ENCODE measurements around the gene KCP. TPM values are rescaled to one million over a fixed set of nuclear protein-coding genes. Genes with fewer than 3 reads are reported as not detected.

KCP gene
- total RNA-seq, 1 experiment from 2014 or later: 9.9 TPM

DNA sequence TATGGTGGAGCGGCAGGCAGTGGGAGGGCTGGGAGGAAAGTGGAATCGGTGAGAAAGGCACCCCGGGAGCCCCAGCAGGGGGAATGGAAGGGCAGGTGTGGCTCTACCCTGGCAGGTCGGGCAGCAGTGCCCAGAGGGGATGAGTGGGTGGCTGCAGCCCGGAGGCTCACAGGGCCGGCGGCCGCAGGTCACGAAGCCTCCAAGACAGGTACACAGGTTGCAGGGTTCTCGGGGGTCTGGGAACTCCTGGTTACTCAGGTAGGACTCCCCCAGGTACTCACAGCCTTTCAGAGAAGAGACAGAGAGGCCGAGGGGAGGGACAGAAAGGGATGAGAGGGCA is 21.8 kb downstream of the KCP start:
- Histone ChIP-seq H3K79me2 (ENCODE audit: low read depth) (peaks cover 16% of the 10 kb centered on the region), H3F3A (ENCODE audit: insufficient read depth, low read depth) (peaks cover 51% of the 10 kb centered on the region), H3K27ac (peak overlapping the region; percentile 94), H3K4me3 (peak overlapping the region; percentile 51), H3K36me3 (ENCODE audit: low read depth) (no peaks in the 10 kb centered on the region), H3K4me1 (replicated peaks; ENCODE audit: insufficient read depth) (peaks cover 55% of the 10 kb centered on the region), H3K9me3 (ENCODE audit: insufficient read depth, low read depth) (no peaks in the 10 kb centered on the region), H3K27me3 (ENCODE audit: insufficient read depth, low read depth) (no peaks in the 10 kb centered on the region), H2AFZ (peak overlapping the region; percentile 4; the same call in 1 of the 2 replicates), H3K4me2 (peak overlapping the region; percentile 83), H4K20me1 (ENCODE audit: insufficient read depth) (no peaks in the 10 kb centered on the region), H3K9me2 (ENCODE audit: insufficient read depth) (no peaks in the 10 kb centered on the region)
- peak in 1 of 2 experiments; percentile 45 for DNase-seq
- CTCF ChIA-PET: interaction anchor here (0.5 kb wide), 1 partner anchor 151 kb away, joined by 5 read pairs; no protein-coding TSS in a partner anchor
- no peak for TF ChIP-seq EZH2 (IDR thresholded peaks at IDR 0.05; ENCODE audit: low read depth)
- TF ChIP-seq, protein P1, sequence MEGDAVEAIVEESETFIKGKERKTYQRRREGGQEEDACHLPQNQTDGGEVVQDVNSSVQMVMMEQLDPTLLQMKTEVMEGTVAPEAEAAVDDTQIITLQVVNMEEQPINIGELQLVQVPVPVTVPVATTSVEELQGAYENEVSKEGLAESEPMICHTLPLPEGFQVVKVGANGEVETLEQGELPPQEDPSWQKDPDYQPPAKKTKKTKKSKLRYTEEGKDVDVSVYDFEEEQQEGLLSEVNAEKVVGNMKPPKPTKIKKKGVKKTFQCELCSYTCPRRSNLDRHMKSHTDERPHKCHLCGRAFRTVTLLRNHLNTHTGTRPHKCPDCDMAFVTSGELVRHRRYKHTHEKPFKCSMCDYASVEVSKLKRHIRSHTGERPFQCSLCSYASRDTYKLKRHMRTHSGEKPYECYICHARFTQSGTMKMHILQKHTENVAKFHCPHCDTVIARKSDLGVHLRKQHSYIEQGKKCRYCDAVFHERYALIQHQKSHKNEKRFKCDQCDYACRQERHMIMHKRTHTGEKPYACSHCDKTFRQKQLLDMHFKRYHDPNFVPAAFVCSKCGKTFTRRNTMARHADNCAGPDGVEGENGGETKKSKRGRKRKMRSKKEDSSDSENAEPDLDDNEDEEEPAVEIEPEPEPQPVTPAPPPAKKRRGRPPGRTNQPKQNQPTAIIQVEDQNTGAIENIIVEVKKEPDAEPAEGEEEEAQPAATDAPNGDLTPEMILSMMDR (conservative IDR thresholded peaks at IDR 0.05): no peak
- no TSS peak for BruUV-seq (replicated peaks)
- intact Hi-C loops (cut with micrococcal nuclease; ENCODE audit: unreplicated experiment): no loop called here
- POLR2A ChIA-PET (ENCODE audit: unreplicated experiment): interaction anchor here (0.8 to 0.9 kb wide), 2 partner anchors 9 to 12 kb away, joined by 8 read pairs; no protein-coding TSS in a partner anchor

DNA sequence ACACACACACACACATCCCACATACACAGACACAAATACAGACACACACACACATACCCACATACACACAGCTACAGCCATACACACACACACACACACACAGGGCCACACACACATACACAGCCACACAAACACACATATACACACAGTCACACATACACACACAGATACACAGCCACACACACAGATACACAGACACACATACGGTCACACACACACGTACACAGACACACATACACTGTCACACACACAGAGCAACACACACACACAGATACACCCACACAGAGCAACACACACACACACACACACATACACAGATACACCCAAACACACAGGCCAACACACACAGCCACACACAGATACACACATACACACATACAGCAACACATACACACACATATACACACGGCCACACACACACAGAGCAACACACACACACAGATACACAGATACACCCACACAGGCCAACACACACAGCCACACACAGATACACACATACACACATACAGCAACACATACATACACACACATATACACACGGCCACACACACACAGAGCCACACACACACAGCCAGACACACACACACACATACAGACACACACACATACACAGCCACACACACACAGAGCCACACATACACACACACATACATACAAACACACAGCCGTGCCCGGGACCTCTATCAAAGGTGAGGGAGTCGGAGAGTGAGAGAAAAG is 22.3 kb downstream of the KCP start:
- H2AFZ ChIP-seq: peak overlapping the region; percentile 4; the same call in 1 of the 2 replicates
- peaks cover 16% of the 10 kb centered on the region for H3K79me2 ChIP-seq (ENCODE audit: low read depth)
- H4K20me1 ChIP-seq (ENCODE audit: insufficient read depth): no peaks in the 10 kb centered on the region
- CTCF ChIA-PET: interaction anchor here (0.5 kb wide), 1 partner anchor 151 kb away, joined by 5 read pairs; no protein-coding TSS in a partner anchor
- no peaks in the 10 kb centered on the region for H3K9me2 ChIP-seq (ENCODE audit: insufficient read depth)
- POLR2A ChIA-PET (ENCODE audit: unreplicated experiment): no interaction called here
- H3K9me3 ChIP-seq (ENCODE audit: insufficient read depth, low read depth): no peaks in the 10 kb centered on the region
- peaks cover 49% of the 10 kb centered on the region for H3K4me1 ChIP-seq (replicated peaks; ENCODE audit: insufficient read depth)
- no TSS peak for BruUV-seq (replicated peaks)
- no peaks in the 10 kb centered on the region for H3K27me3 ChIP-seq (ENCODE audit: insufficient read depth, low read depth)
- H3F3A ChIP-seq (ENCODE audit: insufficient read depth, low read depth): peaks cover 47% of the 10 kb centered on the region
- H3K4me2 ChIP-seq: peak overlapping the region; percentile 83
- no peak for TF ChIP-seq EZH2 (IDR thresholded peaks at IDR 0.05; ENCODE audit: low read depth)
- TF ChIP-seq, protein P1 (conservative IDR thresholded peaks at IDR 0.05): no peak
- intact Hi-C loops (cut with micrococcal nuclease; ENCODE audit: unreplicated experiment): no loop called here
- peak overlapping the region; percentile 94 for H3K27ac ChIP-seq
- no peaks in the 10 kb centered on the region for H3K36me3 ChIP-seq (ENCODE audit: low read depth)
- no peak for DNase-seq
- H3K4me3 ChIP-seq: peak overlapping the region; percentile 51

- no TSS peak for BruUV-seq (replicated peaks)
- CTCF ChIA-PET: no interaction called here
Observed at GRCh38 chr7:128887169-128888038, 23.1 kb downstream of the KCP start.

More at GRCh38 chr7:128887169-128888038, 23.1 kb downstream of the KCP start:
- Histone ChIP-seq H3K4me1 (replicated peaks; ENCODE audit: insufficient read depth) (peaks cover 42% of the 10 kb centered on the region), H3K27me3 (ENCODE audit: insufficient read depth, low read depth) (no peaks in the 10 kb centered on the region), H3K4me3 (peak overlapping the region; percentile 51; the same call in 1 of the 2 replicates), H3K36me3 (ENCODE audit: low read depth) (no peaks in the 10 kb centered on the region), H3K79me2 (ENCODE audit: low read depth) (peaks cover 16% of the 10 kb centered on the region), H3K27ac (peak overlapping the region; percentile 94), H3K9me3 (ENCODE audit: insufficient read depth, low read depth) (no peaks in the 10 kb centered on the region), H3F3A (ENCODE audit: insufficient read depth, low read depth) (peaks cover 43% of the 10 kb centered on the region), H2AFZ (no peak overlapping the region), H3K9me2 (ENCODE audit: insufficient read depth) (no peaks in the 10 kb centered on the region), H4K20me1 (ENCODE audit: insufficient read depth) (no peaks in the 10 kb centered on the region), H3K4me2 (peak overlapping the region; percentile 83)
- intact Hi-C loops (cut with micrococcal nuclease; ENCODE audit: unreplicated experiment): no loop called here
- no peak for DNase-seq
- TF ChIP-seq EZH2 (IDR thresholded peaks at IDR 0.05; ENCODE audit: low read depth): no peak
- TF ChIP-seq, protein P1 (conservative IDR thresholded peaks at IDR 0.05): no peak
- POLR2A ChIA-PET (ENCODE audit: unreplicated experiment): no interaction called here

All from PC-9 (cell line).